Activated CD4-positive, alpha-beta memory T cell treated with anti-CD3 and anti-CD28 coated beads for 36 hours (primary cell): ENCODE data around the gene JAKMIP1. TPM values are rescaled to one million over a fixed set of nuclear protein-coding genes. Genes with fewer than 3 reads are reported as not detected.

Experiments used
- CTCF ChIA-PET: fragments of 350-600 bp; sonication (Branson Sonifier 250); formaldehyde crosslinking; loops from one replicate; lab custom pipeline; 2021; ENCODE audit warnings: antibody characterized with exemption, inconsistent platforms; lab: Charles Lee
- POLR2A ChIA-PET: fragments of 350-600 bp; sonication (Branson Sonifier 250); formaldehyde crosslinking; loops from one replicate; lab custom pipeline; 2021; ENCODE audit warnings: antibody characterized with exemption; lab: Charles Lee
- DNase-seq: peaks from one replicate; pipeline ENCODE4 v3.0.0-alpha.2; 2020
- H3K27ac Mint-ChIP-seq: one replicate; pipeline ENCODE4 v1.8.0; 2021; ENCODE audit warnings: mixed read lengths
- H3K27me3 Mint-ChIP-seq: one replicate; pipeline ENCODE4 v1.8.0; 2021; ENCODE audit warnings: mixed read lengths
- H3K36me3 Mint-ChIP-seq: one replicate; pipeline ENCODE4 v1.8.0; 2021; ENCODE audit warnings: mixed read lengths
- H3K4me1 Mint-ChIP-seq: one replicate; pipeline ENCODE4 v1.8.0; 2021; ENCODE audit warnings: low read depth, mixed read lengths
- H3K4me3 Mint-ChIP-seq: one replicate; pipeline ENCODE4 v1.8.0; 2021; ENCODE audit warnings: mild to moderate bottlenecking, mixed read lengths
- H3K9me3 Mint-ChIP-seq: one replicate; pipeline ENCODE4 v1.8.0; 2021; ENCODE audit warnings: mixed read lengths
- intact Hi-C: fragments of 100-400 bp; cut with micrococcal nuclease; formaldehyde crosslinking; loops from one replicate; pipeline ENCODE4 v1.15.1; 2023
- total RNA-seq, 2 experiments: library from RNA; stranded (reverse); gene quantifications; one replicate each; pipeline ENCODE4 v1.2.3, GENCODE V29; 2021

Gene JAKMIP1
- total RNA-seq, 2 experiments from 2014 or later, result 17.7 to 18.1 TPM

- ChIA-PET POLR2A (no interaction called here), CTCF (no interaction called here)
- no peak overlapping the region for H3K27ac Mint-ChIP-seq
Observed at GRCh38 chr4:6044276-6044675, 156.1 kb downstream of the JAKMIP1 start.

GRCh38 chr4:6043843-6044242 is 156.5 kb downstream of the JAKMIP1 start:
- Mint-ChIP-seq H3K9me3 (no peaks in the 10 kb centered on the region), H3K4me3 (no peak overlapping the region), H3K36me3 (no peaks in the 10 kb centered on the region), H3K27me3 (peaks cover 5% of the 10 kb centered on the region), H3K4me1 (peaks cover 17% of the 10 kb centered on the region), H3K27ac (no peak overlapping the region)
- POLR2A ChIA-PET, result no interaction called here
- intact Hi-C loops, result no loop called here
- CTCF ChIA-PET, result no interaction called here
- no peak for DNase-seq

More at GRCh38 chr4:6044276-6044675, 156.1 kb downstream of the JAKMIP1 start:
- intact Hi-C loops, result no loop called here
- Mint-ChIP-seq H3K4me1 (peaks cover 17% of the 10 kb centered on the region), H3K9me3 (no peaks in the 10 kb centered on the region), H3K36me3 (no peaks in the 10 kb centered on the region), H3K27me3 (peaks cover 5% of the 10 kb centered on the region), H3K4me3 (no peak overlapping the region)
- no peak for DNase-seq

- Mint-ChIP-seq H3K4me1 (peaks cover 17% of the 10 kb centered on the region), H3K27ac (no peak overlapping the region), H3K36me3 (no peaks in the 10 kb centered on the region), H3K9me3 (no peaks in the 10 kb centered on the region), H3K4me3 (no peak overlapping the region), H3K27me3 (peaks cover 5% of the 10 kb centered on the region)
- CTCF ChIA-PET, result no interaction called here
- POLR2A ChIA-PET, result no interaction called here
- no peak for DNase-seq
- intact Hi-C loops, result no loop called here
Observed at GRCh38 chr4:6043188-6043587, 157.2 kb downstream of the JAKMIP1 start.

- no peaks in the 10 kb centered on the region for H3K36me3 Mint-ChIP-seq
- intact Hi-C loops, result no loop called here
- ChIA-PET CTCF (no interaction called here), POLR2A (no interaction called here)
- peaks cover 5% of the 10 kb centered on the region for H3K27me3 Mint-ChIP-seq
- DNase-seq, result peak; percentile 26
- H3K27ac Mint-ChIP-seq, result no peak overlapping the region
- H3K9me3 Mint-ChIP-seq, result no peaks in the 10 kb centered on the region
- peaks cover 17% of the 10 kb centered on the region for H3K4me1 Mint-ChIP-seq
- H3K4me3 Mint-ChIP-seq, result no peak overlapping the region
Observed at GRCh38 chr4:6042293-6043063, 157.9 kb downstream of the JAKMIP1 start.

- Mint-ChIP-seq H3K27me3 (peaks cover 5% of the 10 kb centered on the region), H3K4me3 (no peak overlapping the region), H3K9me3 (no peaks in the 10 kb centered on the region), H3K36me3 (no peaks in the 10 kb centered on the region), H3K27ac (no peak overlapping the region), H3K4me1 (peaks cover 17% of the 10 kb centered on the region)
- POLR2A ChIA-PET, result no interaction called here
- DNase-seq, result no peak
- intact Hi-C loops, result no loop called here
- CTCF ChIA-PET, result no interaction called here
Observed at GRCh38 chr4:6041800-6042199, 158.5 kb downstream of the JAKMIP1 start.

- Mint-ChIP-seq H3K4me3 (no peak overlapping the region), H3K27ac (no peak overlapping the region), H3K36me3 (no peaks in the 10 kb centered on the region), H3K9me3 (no peaks in the 10 kb centered on the region), H3K4me1 (peaks cover 17% of the 10 kb centered on the region), H3K27me3 (peaks cover 2% of the 10 kb centered on the region)
- ChIA-PET CTCF (no interaction called here), POLR2A (no interaction called here)
- DNase-seq, result no peak
- intact Hi-C loops, result no loop called here
Observed at GRCh38 chr4:6038711-6039110, 161.6 kb downstream of the JAKMIP1 start.

- Mint-ChIP-seq H3K9me3 (no peaks in the 10 kb centered on the region), H3K27ac (no peak overlapping the region), H3K27me3 (no peaks in the 10 kb centered on the region), H3K36me3 (no peaks in the 10 kb centered on the region), H3K4me3 (no peak overlapping the region), H3K4me1 (no peaks in the 10 kb centered on the region)
- intact Hi-C loops, result no loop called here
- CTCF ChIA-PET, result no interaction called here
- DNase-seq, result no peak
- POLR2A ChIA-PET, result no interaction called here
Observed at GRCh38 chr4:6035786-6036185, 164.6 kb downstream of the JAKMIP1 start.

- no peak overlapping the region for H3K4me3 Mint-ChIP-seq
Observed at GRCh38 chr4:6033381-6033780, 167.0 kb downstream of the JAKMIP1 start.

GRCh38 chr4:6032249-6033244 is 167.8 kb downstream of the JAKMIP1 start:
- intact Hi-C loops, result no loop called here
- DNase-seq, result no peak
- no peaks in the 10 kb centered on the region for H3K9me3 Mint-ChIP-seq
- H3K36me3 Mint-ChIP-seq, result no peaks in the 10 kb centered on the region
- H3K27me3 Mint-ChIP-seq, result no peaks in the 10 kb centered on the region
- H3K27ac Mint-ChIP-seq, result no peak overlapping the region
- CTCF ChIA-PET, result interaction anchor here (0.9 to 2.1 kb wide), 2 partner anchors 34 to 295 kb away, joined by 3 to 5 read pairs; no protein-coding TSS in a partner anchor
- POLR2A ChIA-PET, result no interaction called here
- H3K4me3 Mint-ChIP-seq, result no peak overlapping the region
- no peaks in the 10 kb centered on the region for H3K4me1 Mint-ChIP-seq

More at GRCh38 chr4:6033381-6033780, 167.0 kb downstream of the JAKMIP1 start:
- intact Hi-C loops, result no loop called here
- no peaks in the 10 kb centered on the region for H3K27me3 Mint-ChIP-seq
- POLR2A ChIA-PET, result no interaction called here
- CTCF ChIA-PET, result interaction anchor here (2.1 kb wide), 1 partner anchor 35 kb away, joined by 5 read pairs; no protein-coding TSS in a partner anchor
- no peaks in the 10 kb centered on the region for H3K36me3 Mint-ChIP-seq
- no peaks in the 10 kb centered on the region for H3K9me3 Mint-ChIP-seq
- DNase-seq, result no peak
- no peak overlapping the region for H3K27ac Mint-ChIP-seq
- no peaks in the 10 kb centered on the region for H3K4me1 Mint-ChIP-seq

GRCh38 chr4:6031846-6032245 is 168.5 kb downstream of the JAKMIP1 start:
- H3K4me1 Mint-ChIP-seq, result no peaks in the 10 kb centered on the region
- POLR2A ChIA-PET, result no interaction called here
- CTCF ChIA-PET, result interaction anchor here (0.9 to 2.1 kb wide), 2 partner anchors 34 to 296 kb away, joined by 3 to 5 read pairs; no protein-coding TSS in a partner anchor
- intact Hi-C loops, result no loop called here
- H3K27ac Mint-ChIP-seq, result no peak overlapping the region
- H3K4me3 Mint-ChIP-seq, result no peak overlapping the region
- DNase-seq, result no peak
- no peaks in the 10 kb centered on the region for H3K9me3 Mint-ChIP-seq
- H3K27me3 Mint-ChIP-seq, result no peaks in the 10 kb centered on the region
- no peaks in the 10 kb centered on the region for H3K36me3 Mint-ChIP-seq

GRCh38 chr4:6030679-6031078 is 169.7 kb downstream of the JAKMIP1 start:
- intact Hi-C loops, result no loop called here
- Mint-ChIP-seq H3K9me3 (no peaks in the 10 kb centered on the region), H3K27ac (no peak overlapping the region), H3K27me3 (no peaks in the 10 kb centered on the region), H3K4me3 (no peak overlapping the region), H3K36me3 (no peaks in the 10 kb centered on the region), H3K4me1 (no peaks in the 10 kb centered on the region)
- ChIA-PET POLR2A (no interaction called here), CTCF (no interaction called here)
- DNase-seq, result no peak

- Mint-ChIP-seq H3K27me3 (no peaks in the 10 kb centered on the region), H3K27ac (no peak overlapping the region), H3K9me3 (no peaks in the 10 kb centered on the region), H3K4me3 (no peak overlapping the region), H3K4me1 (no peaks in the 10 kb centered on the region), H3K36me3 (no peaks in the 10 kb centered on the region)
- POLR2A ChIA-PET, result no interaction called here
- CTCF ChIA-PET, result interaction anchor here (1.5 kb wide), 1 partner anchor 32 kb away, joined by 4 read pairs; no protein-coding TSS in a partner anchor
- DNase-seq, result no peak
- intact Hi-C loops, result no loop called here
Observed at GRCh38 chr4:6029254-6029653, 171.1 kb downstream of the JAKMIP1 start.
